A673 (cell line): Measurements from ENCODE around the gene GNPTAB. TPM values are rescaled to one million over a fixed set of nuclear protein-coding genes. Genes with fewer than 3 reads are reported as not detected.
A peak's percentile ranks its signal among the peaks of the same experiment; 100 is the strongest.

Experiments
- BruUV-seq: library from RNA; stranded (reverse); fragments of 400-500 nt; replicated peaks from 2 replicates; lab custom pipeline; 2021; lab: Mats Ljungman, UMichigan
- CTCF ChIA-PET: fragments of 300-600 bp; sonication (Branson Sonifier 250); formaldehyde crosslinking; loops from one replicate; lab custom pipeline; 2022; ENCODE audit warnings: antibody characterized with exemption; lab: Charles Lee
- POLR2A ChIA-PET: fragments of 300-600 bp; sonication (Branson Sonifier 250); formaldehyde crosslinking; loops from one replicate; lab custom pipeline; 2022; ENCODE audit warnings: antibody characterized with exemption; ENCODE audit not compliant: low non-redundant PET; lab: Charles Lee
- DNase-seq: peaks from one replicate; pipeline ENCODE4 v3.0.0-alpha.2; 2015; ENCODE audit warnings: low spot score
- H3K27ac ChIP-seq: fragments of 200-600 bp; sonication (generic); 2 replicates; pipeline ENCODE4 v1.5.1; 2016; ENCODE audit warnings: mixed run types, low read depth, mild to moderate bottlenecking, mixed read lengths, antibody characterized with exemption, low read length; ENCODE audit not compliant: poor library complexity, severe bottlenecking
- H3K27me3 ChIP-seq: fragments of 200-600 bp; sonication (generic); replicated peaks from 2 replicates; pipeline ENCODE4 v1.6.1; 2017; ENCODE audit warnings: mixed run types, low read depth, mild to moderate bottlenecking, mixed read lengths, antibody characterized with exemption, low read length; ENCODE audit not compliant: insufficient read depth, poor library complexity
- H3K36me3 ChIP-seq: fragments of 200-600 bp; sonication (generic); 2 replicates; pipeline ENCODE4 v1.6.1; 2016; ENCODE audit warnings: mixed run types, mild to moderate bottlenecking, mixed read lengths, antibody characterized with exemption, low read length; ENCODE audit not compliant: insufficient read depth, poor library complexity, severe bottlenecking
- H3K4me1 ChIP-seq: fragments of 200-600 bp; sonication (generic); 2 replicates; pipeline ENCODE4 v1.6.1; 2017; ENCODE audit warnings: mixed run types, mild to moderate bottlenecking, mixed read lengths, antibody characterized with exemption, low read length; ENCODE audit not compliant: insufficient read depth, poor library complexity, severe bottlenecking
- H3K4me3 ChIP-seq: fragments of 200-600 bp; sonication (generic); 2 replicates; pipeline ENCODE4 v1.5.1; 2016; ENCODE audit warnings: low read depth, mixed run types, mild to moderate bottlenecking, mixed read lengths, low read length; ENCODE audit not compliant: poor library complexity, severe bottlenecking
- H3K9me3 ChIP-seq: fragments of 200-600 bp; sonication (generic); 2 replicates; pipeline ENCODE4 v1.6.1; 2016; ENCODE audit warnings: mixed run types, low read depth, mild to moderate bottlenecking, mixed read lengths, antibody characterized with exemption, low read length; ENCODE audit not compliant: poor library complexity, severe bottlenecking
- CTCF ChIP-seq: fragments of 300-800, 200-600 bp; sonication (generic); conservative IDR thresholded peaks from 2 replicates; pipeline ENCODE4 v1.5.1; 2017; ENCODE audit warnings: low read depth, mild to moderate bottlenecking, antibody characterized with exemption, low read length, moderate library complexity, mixed read lengths
- EZH2 ChIP-seq: fragments of 200-600 bp; sonication (generic); IDR thresholded peaks from 2 replicates; pipeline ENCODE4 v1.6.1; 2017; ENCODE audit warnings: borderline replicate concordance, low read depth, mild to moderate bottlenecking, mixed read lengths, antibody characterized with exemption, low read length; ENCODE audit not compliant: poor library complexity, severe bottlenecking
- intact Hi-C: fragments of 100-400 bp; cut with micrococcal nuclease; formaldehyde crosslinking; loops from one replicate; pipeline ENCODE4 v1.10.0; 2022; ENCODE audit not compliant: unreplicated experiment
- total RNA-seq: library from RNA; stranded (reverse); gene quantifications from 2 replicates; pipeline ENCODE4 v1.2.3, GENCODE V29; 2021

The GNPTAB gene
- total RNA-seq, 1 experiment from 2014 or later, result 19.9 TPM

- Histone ChIP-seq H3K9me3 (no peaks in the 10 kb centered on the region), H3K36me3 (no peaks in the 10 kb centered on the region), H3K27me3 (no peaks in the 10 kb centered on the region), H3K4me1 (no peaks in the 10 kb centered on the region), H3K27ac (no peak overlapping the region), H3K4me3 (no peak overlapping the region)
- CTCF ChIA-PET, result no interaction called here
- POLR2A ChIA-PET, result no interaction called here
- no peak for TF ChIP-seq EZH2
- no peak for TF ChIP-seq CTCF
- no peak for DNase-seq
- BruUV-seq, result no TSS peak
- intact Hi-C loops, result no loop called here
Observed at GRCh38 chr12:101793401-101793800, 37.4 kb downstream of the GNPTAB start.

- ChIA-PET CTCF (no interaction called here), POLR2A (no interaction called here)
- no peak overlapping the region for H3K4me3 ChIP-seq
- no peaks in the 10 kb centered on the region for H3K9me3 ChIP-seq
- no peaks in the 10 kb centered on the region for H3K27me3 ChIP-seq
- no TSS peak for BruUV-seq
- no peak for TF ChIP-seq EZH2
- peak; percentile 53 for TF ChIP-seq CTCF
- intact Hi-C loops, result no loop called here
- H3K4me1 ChIP-seq, result no peaks in the 10 kb centered on the region
- no peaks in the 10 kb centered on the region for H3K36me3 ChIP-seq
- no peak for DNase-seq
- no peak overlapping the region for H3K27ac ChIP-seq
Observed at GRCh38 chr12:101792046-101792931, 38.5 kb downstream of the GNPTAB start.

GRCh38 chr12:101789171-101789570, 41.6 kb downstream of the GNPTAB start:
- intact Hi-C loops, result no loop called here

More at GRCh38 chr12:101789171-101789570, 41.6 kb downstream of the GNPTAB start:
- Histone ChIP-seq H3K4me1 (no peaks in the 10 kb centered on the region), H3K9me3 (no peaks in the 10 kb centered on the region), H3K27ac (no peak overlapping the region), H3K27me3 (no peaks in the 10 kb centered on the region), H3K4me3 (no peak overlapping the region), H3K36me3 (no peaks in the 10 kb centered on the region)
- DNase-seq, result no peak
- TF ChIP-seq EZH2 (no peak), CTCF (no peak)
- POLR2A ChIA-PET, result no interaction called here
- no TSS peak for BruUV-seq
- CTCF ChIA-PET, result no interaction called here
